ENCODE measurements around the gene SPINK4.

GRCh38 chr9:33211695-33212393, 28.1 kb upstream of the SPINK4 start:
- TF ChIP-seq USF2 (CRISPR knock-in tag; IDR thresholded peaks at IDR 0.05), result no peak
- no peak for TF ChIP-seq ZNF219 (CRISPR knock-in tag; IDR thresholded peaks at IDR 0.05; ENCODE audit: borderline replicate concordance)
- TF ChIP-seq CTCF (IDR thresholded peaks at IDR 0.05), result no peak
- TF ChIP-seq MAX (CRISPR knock-in tag; IDR thresholded peaks at IDR 0.05), result no peak
- TF ChIP-seq JUN (CRISPR knock-in tag; IDR thresholded peaks at IDR 0.05), result no peak
- TF ChIP-seq E2F4 (CRISPR knock-in tag; IDR thresholded peaks at IDR 0.05; ENCODE audit: borderline replicate concordance, low read depth), result no peak
- TF ChIP-seq TEAD4 (CRISPR knock-in tag; IDR thresholded peaks at IDR 0.05), result no peak
- TF ChIP-seq ZBTB43 (CRISPR knock-in tag; IDR thresholded peaks at IDR 0.05), result no peak
